GM12801 (cell line): ENCODE results near the gene CHD5.

ENCODE experiments used
- TF ChIP-seq, protein P1 (sequence below): IDR thresholded peaks from one replicate; pipeline ENCODE4 v1.5.1; 2011; ENCODE audit warnings: control low read depth; ENCODE audit not compliant: insufficient read length; ENCODE audit errors: extremely low read depth

Gene CHD5

GRCh38 chr1:6152181-6152580, 27.9 kb downstream of the CHD5 start:
- TF ChIP-seq, protein P1, sequence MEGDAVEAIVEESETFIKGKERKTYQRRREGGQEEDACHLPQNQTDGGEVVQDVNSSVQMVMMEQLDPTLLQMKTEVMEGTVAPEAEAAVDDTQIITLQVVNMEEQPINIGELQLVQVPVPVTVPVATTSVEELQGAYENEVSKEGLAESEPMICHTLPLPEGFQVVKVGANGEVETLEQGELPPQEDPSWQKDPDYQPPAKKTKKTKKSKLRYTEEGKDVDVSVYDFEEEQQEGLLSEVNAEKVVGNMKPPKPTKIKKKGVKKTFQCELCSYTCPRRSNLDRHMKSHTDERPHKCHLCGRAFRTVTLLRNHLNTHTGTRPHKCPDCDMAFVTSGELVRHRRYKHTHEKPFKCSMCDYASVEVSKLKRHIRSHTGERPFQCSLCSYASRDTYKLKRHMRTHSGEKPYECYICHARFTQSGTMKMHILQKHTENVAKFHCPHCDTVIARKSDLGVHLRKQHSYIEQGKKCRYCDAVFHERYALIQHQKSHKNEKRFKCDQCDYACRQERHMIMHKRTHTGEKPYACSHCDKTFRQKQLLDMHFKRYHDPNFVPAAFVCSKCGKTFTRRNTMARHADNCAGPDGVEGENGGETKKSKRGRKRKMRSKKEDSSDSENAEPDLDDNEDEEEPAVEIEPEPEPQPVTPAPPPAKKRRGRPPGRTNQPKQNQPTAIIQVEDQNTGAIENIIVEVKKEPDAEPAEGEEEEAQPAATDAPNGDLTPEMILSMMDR: no peak

GRCh38 chr1:6151291-6151822, 28.8 kb downstream of the CHD5 start:
- TF ChIP-seq, protein P1: no peak

DNA sequence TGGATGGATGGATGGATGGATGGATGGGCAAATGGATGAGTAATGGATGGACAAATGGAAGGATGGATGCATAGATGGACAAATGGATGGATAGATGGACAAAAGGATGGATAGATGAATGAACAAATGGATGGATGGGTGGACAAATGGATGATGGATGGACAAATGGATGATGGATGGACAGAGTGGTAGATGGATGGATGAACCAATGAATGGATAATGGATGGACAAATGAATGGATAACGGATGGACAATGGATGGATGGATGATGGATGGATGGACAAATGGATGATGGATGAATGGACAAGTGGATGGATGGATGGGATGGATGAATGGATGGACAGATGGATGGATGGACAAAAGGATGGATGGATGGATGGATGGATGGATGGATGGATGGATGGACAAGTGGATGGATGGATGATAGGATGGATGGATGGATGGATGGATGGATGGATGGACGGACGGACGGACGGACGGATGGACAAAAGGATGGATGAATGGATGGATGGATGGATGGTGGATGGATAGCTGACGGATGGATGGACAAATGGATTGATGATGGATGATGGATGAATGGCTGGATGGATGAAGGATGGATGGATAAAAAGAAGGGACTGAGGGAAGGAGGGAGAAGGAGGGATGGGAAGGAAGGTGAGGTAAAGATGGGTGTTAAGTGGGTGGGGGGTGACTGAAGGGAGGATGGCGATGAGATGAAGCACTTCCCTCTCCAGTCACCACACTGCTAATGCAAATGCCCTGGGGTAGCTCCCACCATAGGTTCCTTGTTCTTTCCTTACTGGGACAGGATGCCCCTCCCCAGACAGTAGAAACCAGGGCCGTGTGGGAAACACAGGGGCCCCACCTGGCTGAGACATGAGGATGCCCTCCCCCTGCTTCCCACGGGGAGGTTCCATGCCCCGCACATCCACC, 29.8 kb downstream of the CHD5 start:
- TF ChIP-seq, protein P1: no peak

- TF ChIP-seq, protein P1: no peak
These were observed 30.5 kb downstream of the CHD5 start for GRCh38 chr1:6149597-6149996.

GRCh38 chr1:6148497-6149241, 31.5 kb downstream of the CHD5 start:
- TF ChIP-seq, protein P1: no peak

GRCh38 chr1:6145864-6146410, 34.2 kb downstream of the CHD5 start:
- TF ChIP-seq, protein P1: no peak

DNA sequence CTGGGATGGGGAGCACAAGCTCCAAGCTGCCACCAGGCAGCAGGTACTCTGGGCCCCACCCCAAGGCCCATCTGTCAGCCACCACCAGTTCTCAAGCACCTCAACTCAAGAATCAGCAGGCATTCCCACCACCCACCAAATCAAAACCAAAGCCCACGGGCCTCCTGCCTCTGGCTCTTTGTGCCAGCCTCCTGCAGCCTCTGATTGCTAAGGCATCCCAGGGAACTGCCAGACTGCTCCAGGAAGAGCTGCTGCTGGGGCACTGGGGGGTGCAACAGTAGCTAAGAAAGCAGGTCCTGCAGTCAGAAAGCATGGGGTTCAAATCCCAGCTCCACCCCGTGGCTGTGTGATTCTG, 34.7 kb downstream of the CHD5 start:
- TF ChIP-seq, protein P1: no peak
